Osteoblast (primary cell): ENCODE data around the gene ALDH3B1. TPM values are rescaled to one million over a fixed set of nuclear protein-coding genes. Genes with fewer than 3 reads are reported as not detected.
"Not testable (repeated sequence)": the region's sequence is repeated elsewhere in the genome, so short reads cannot be mapped to it uniquely, and the experiment has no call there.

Source experiments
- DNase-seq: peaks from one replicate; pipeline ENCODE4 v3.0.0; 2011; ENCODE audit warnings: low spot score, mixed read lengths; ENCODE audit not compliant: insufficient read length; ENCODE audit errors: missing footprints
- H2AFZ ChIP-seq: 2 replicates; pipeline ENCODE4 v1.6.0; 2011; ENCODE audit warnings: mild to moderate bottlenecking, low read length
- H3K27ac ChIP-seq: 2 replicates; pipeline ENCODE4 v1.5.1; 2011; ENCODE audit warnings: mild to moderate bottlenecking, low read depth, low read length, moderate library complexity
- H3K27me3 ChIP-seq: 2 replicates; pipeline ENCODE4 v1.6.0; 2012; ENCODE audit warnings: mild to moderate bottlenecking, control low read depth, inconsistent platforms, low read length, moderate library complexity; ENCODE audit not compliant: insufficient read depth
- H3K36me3 ChIP-seq: 2 replicates; pipeline ENCODE4 v1.5.1; 2011; ENCODE audit warnings: mild to moderate bottlenecking, low read length, control low read depth, moderate library complexity; ENCODE audit not compliant: insufficient read depth
- H3K4me1 ChIP-seq: 2 replicates; pipeline ENCODE4 v1.5.1; 2011; ENCODE audit warnings: mild to moderate bottlenecking, low read length, control low read depth, moderate library complexity; ENCODE audit not compliant: insufficient read depth
- H3K4me2 ChIP-seq: 2 replicates; pipeline ENCODE4 v1.6.0; 2011; ENCODE audit warnings: mild to moderate bottlenecking, low read length; ENCODE audit not compliant: insufficient read depth
- H3K4me3 ChIP-seq: fragments of 200-600 bp; sonication (generic); 3 replicates; pipeline ENCODE4 v1.5.1; 2012; ENCODE audit warnings: mild to moderate bottlenecking, low read length, inconsistent platforms; ENCODE audit not compliant: insufficient read depth
- H3K79me2 ChIP-seq: 2 replicates; pipeline ENCODE4 v1.6.0; 2012; ENCODE audit warnings: mild to moderate bottlenecking, low read length, control low read depth, inconsistent platforms; ENCODE audit not compliant: insufficient read depth
- H3K9me3 ChIP-seq: 2 replicates; pipeline ENCODE4 v1.5.1; 2011; ENCODE audit warnings: low read depth, low read length, control low read depth
- H4K20me1 ChIP-seq: 2 replicates; pipeline ENCODE4 v1.6.0; 2012; ENCODE audit warnings: mild to moderate bottlenecking, low read length, control low read depth; ENCODE audit not compliant: insufficient read depth
- CTCF ChIP-seq: IDR thresholded peaks from 2 replicates; pipeline ENCODE4 v1.5.1; 2011; ENCODE audit warnings: mild to moderate bottlenecking, low read depth, low read length, moderate library complexity; ENCODE audit errors: extremely low read depth
- total RNA-seq: library from RNA; depleted of rRNA; stranded (reverse); fragments of >200 nt; gene quantifications from 2 replicates; pipeline ENCODE4 v1.2.3, GENCODE V29; 2012

Gene ALDH3B1
- total RNA-seq = 59.5 and 63.0 TPM in 2 replicates

GRCh38 chr11:68010090-68011041 is at the start of gene ALDH3B1:
Gene ALDH3B1, plus strand, starts transcription at chr11:68010327. Its CDS starts 4,971 bp downstream, at chr11:68015298.
- peak; percentile 97 for DNase-seq
- Histone ChIP-seq H3K36me3 (no peaks in the 10 kb centered on the region), H4K20me1 (no peaks in the 10 kb centered on the region), H3K27ac (peak within 1 kb of the TSS; percentile 82), H3K4me1 (peaks cover 57% of the 10 kb centered on the region), H3K4me2 (peak within 1 kb of the TSS; percentile 98), H2AFZ (peak within 1 kb of the TSS; percentile 89), H3K27me3 (no peaks in the 10 kb centered on the region), H3K79me2 (peaks cover 32% of the 10 kb centered on the region), H3K4me3 (peak within 1 kb of the TSS; percentile 83), H3K9me3 (no peaks in the 10 kb centered on the region)
- no peak for TF ChIP-seq CTCF

- not testable (repeated sequence) for H3K4me1 ChIP-seq, H3K79me2 ChIP-seq, H3K27me3 ChIP-seq, H3K36me3 ChIP-seq, H3K4me3 ChIP-seq, H3K27ac ChIP-seq, H4K20me1 ChIP-seq, H3K4me2 ChIP-seq, DNase-seq, H3K9me3 ChIP-seq, H2AFZ ChIP-seq
Observed at GRCh38 chr11:67963217-67963616, 46.9 kb upstream of the ALDH3B1 start.

GRCh38 chr11:67963879-67964278 is 46.2 kb upstream of the ALDH3B1 start:
- H3K27ac ChIP-seq, H4K20me1 ChIP-seq, DNase-seq, H3K27me3 ChIP-seq, H3K4me1 ChIP-seq, H3K4me2 ChIP-seq, H3K36me3 ChIP-seq, H3K4me3 ChIP-seq, H3K79me2 ChIP-seq, H2AFZ ChIP-seq, H3K9me3 ChIP-seq: not testable (repeated sequence)

- not testable (repeated sequence) for H3K36me3 ChIP-seq, H2AFZ ChIP-seq, H3K27ac ChIP-seq
Observed at GRCh38 chr11:67964746-67965145, 45.4 kb upstream of the ALDH3B1 start.

GRCh38 chr11:67965830-67966348 is 44.2 kb upstream of the ALDH3B1 start:
- H2AFZ ChIP-seq, H3K4me1 ChIP-seq, H3K27me3 ChIP-seq, H4K20me1 ChIP-seq, DNase-seq, H3K36me3 ChIP-seq, H3K79me2 ChIP-seq, H3K4me2 ChIP-seq, H3K27ac ChIP-seq, H3K4me3 ChIP-seq, H3K9me3 ChIP-seq: not testable (repeated sequence)

More at GRCh38 chr11:67964746-67965145, 45.4 kb upstream of the ALDH3B1 start:
- not testable (repeated sequence) for H3K27me3 ChIP-seq, H3K4me1 ChIP-seq, H3K4me3 ChIP-seq, H3K9me3 ChIP-seq, DNase-seq, H3K4me2 ChIP-seq, H3K79me2 ChIP-seq, H4K20me1 ChIP-seq

GRCh38 chr11:67974746-67975145 is 35.4 kb upstream of the ALDH3B1 start:
- not testable (repeated sequence) for H3K79me2 ChIP-seq, H3K4me2 ChIP-seq, H3K27ac ChIP-seq, H3K4me1 ChIP-seq, H3K4me3 ChIP-seq, H3K27me3 ChIP-seq, H3K36me3 ChIP-seq, H2AFZ ChIP-seq, DNase-seq, H3K9me3 ChIP-seq, H4K20me1 ChIP-seq

- not testable (repeated sequence) for H3K36me3 ChIP-seq, H3K4me2 ChIP-seq, H3K27me3 ChIP-seq, H3K27ac ChIP-seq, H3K9me3 ChIP-seq, H3K4me1 ChIP-seq, H3K79me2 ChIP-seq, H2AFZ ChIP-seq, DNase-seq, H3K4me3 ChIP-seq, H4K20me1 ChIP-seq
Observed at GRCh38 chr11:67978766-67979418, 31.2 kb upstream of the ALDH3B1 start.

GRCh38 chr11:67981226-67981625 is 28.9 kb upstream of the ALDH3B1 start:
- not testable (repeated sequence) for H3K79me2 ChIP-seq

More at GRCh38 chr11:67981226-67981625, 28.9 kb upstream of the ALDH3B1 start:
- not testable (repeated sequence) for H3K4me2 ChIP-seq, H4K20me1 ChIP-seq, H3K4me1 ChIP-seq, H3K27me3 ChIP-seq, H2AFZ ChIP-seq, H3K27ac ChIP-seq, H3K36me3 ChIP-seq, H3K4me3 ChIP-seq, H3K9me3 ChIP-seq
- peak; percentile 58 for DNase-seq
